Measurements from ENCODE around the gene SH3D21.

SH3D21 gene

GRCh38 chr1:36330940-36331339, 24.8 kb downstream of the SH3D21 start:
- no peak for DNase-seq (ENCODE audit: low spot score)

GRCh38 chr1:36337830-36338229, 31.7 kb downstream of the SH3D21 start:
- no peak for DNase-seq (ENCODE audit: low spot score)

DNA sequence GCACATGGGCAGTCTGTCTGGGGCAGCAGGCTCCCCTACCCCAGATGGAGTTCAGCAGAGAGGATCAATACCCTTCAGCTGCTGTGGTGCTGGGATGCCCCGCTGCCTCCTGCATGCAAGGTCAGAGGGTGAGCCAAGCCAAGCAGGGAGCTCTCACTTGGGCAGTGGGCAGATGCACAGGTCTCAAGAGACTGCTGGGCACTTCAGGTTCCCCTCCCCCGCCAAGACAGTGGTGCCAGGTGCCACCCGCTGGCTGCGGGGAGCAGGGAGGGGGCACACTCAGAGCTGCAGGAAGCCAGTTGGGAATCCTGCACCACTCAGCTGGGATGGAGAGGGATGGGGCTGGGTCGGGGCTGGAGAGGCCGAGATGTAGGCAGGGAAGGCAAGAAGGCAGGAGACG, 33.0 kb downstream of the SH3D21 start:
- no peak for DNase-seq (ENCODE audit: low spot score)

DNA sequence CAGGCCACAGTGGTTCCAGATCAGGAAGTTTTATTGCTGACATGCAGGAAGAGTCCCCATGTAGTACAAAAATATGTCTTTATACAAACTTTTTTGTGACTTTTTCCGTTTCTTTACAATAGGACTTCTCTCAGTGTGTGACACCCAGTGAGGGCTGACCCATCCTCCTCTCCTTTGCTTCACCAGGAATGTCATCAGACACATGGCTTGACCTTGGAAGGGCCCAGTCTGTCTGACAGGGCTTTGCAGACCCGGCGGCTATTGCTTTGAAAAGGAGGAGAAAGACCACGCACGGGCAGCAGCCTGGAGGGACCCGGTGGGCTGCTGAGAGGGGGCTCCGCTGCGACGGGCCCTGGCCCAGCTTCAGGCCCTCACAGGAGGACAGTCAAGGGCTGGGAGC, 33.4 kb downstream of the SH3D21 start:
- no peak for DNase-seq (ENCODE audit: low spot score)

DNA sequence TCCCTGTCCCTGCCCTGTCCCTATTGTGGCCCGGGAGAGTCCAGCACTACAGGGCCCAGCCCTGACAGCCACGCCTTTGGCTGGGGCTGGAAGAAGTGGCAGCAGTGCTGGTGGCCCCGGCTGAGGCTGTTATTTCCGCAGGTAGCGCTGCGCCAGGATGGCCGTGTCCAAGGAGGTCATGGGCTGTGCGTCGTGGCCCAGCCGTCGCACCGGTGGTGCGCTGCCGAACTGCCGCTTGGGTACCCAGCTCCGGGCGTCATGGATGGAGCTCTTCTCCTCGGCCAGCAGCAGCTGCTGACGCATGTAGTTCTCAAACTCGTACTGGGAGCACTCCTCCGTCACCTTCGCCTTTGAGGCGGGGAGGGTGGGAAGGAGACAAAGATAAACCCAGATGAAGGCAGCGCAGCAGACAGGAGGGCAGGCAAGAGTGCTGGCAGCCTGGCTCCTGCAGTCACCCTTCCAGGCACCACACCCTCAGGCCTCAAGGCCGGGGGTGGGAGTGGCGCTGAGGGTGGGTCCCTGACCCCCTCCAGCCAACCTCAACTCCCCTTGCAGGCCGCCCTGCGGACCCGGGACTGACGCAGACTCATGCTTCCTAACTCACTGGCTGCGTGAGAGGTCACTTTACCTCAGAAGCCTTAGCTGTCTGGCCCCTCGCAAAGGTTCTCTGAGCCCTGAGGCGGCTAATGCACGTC, 35.6 kb downstream of the SH3D21 start:
- DNase-seq (ENCODE audit: low spot score) = no peak

GRCh38 chr1:36342426-36343185, 36.4 kb downstream of the SH3D21 start:
- DNase-seq (ENCODE audit: low spot score) = no peak

DNA sequence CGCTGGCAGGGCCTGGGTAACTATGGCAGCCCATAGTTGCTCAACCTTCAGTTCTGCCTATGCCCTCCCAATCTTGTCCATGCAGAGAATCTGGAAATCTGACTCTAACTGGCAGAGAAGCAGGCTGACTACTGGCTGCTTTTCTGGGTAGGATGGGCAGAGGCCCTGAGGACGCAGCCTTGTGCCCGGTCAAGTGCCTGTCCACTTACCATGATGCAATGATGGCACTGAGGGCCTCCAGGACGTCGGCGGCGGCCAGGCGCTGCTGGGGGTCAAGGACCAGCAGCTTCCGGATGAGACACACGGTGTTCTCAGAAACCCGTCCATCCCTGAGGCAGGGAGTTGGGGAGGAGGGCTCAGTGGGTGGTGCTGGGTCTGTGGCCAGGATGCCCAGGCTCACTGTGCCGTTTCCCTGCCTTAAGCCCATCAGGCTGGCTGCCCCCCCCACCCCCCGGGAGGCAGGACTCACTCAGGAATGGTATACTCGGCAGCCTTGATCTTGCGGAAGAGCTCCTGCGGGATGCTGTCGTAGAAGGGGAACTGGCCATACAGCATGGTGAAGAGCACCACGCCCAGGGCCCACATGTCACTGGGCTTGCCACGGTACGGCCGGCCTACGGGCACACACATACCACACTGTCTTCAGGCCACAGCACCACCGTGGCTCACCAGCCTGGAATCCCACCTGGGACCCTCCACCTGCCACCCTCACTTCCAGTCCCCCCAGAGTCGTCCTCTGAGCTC, 37.7 kb downstream of the SH3D21 start:
- DNase-seq (ENCODE audit: low spot score) = no peak

- no peak for DNase-seq (ENCODE audit: low spot score)
Observed at GRCh38 chr1:36344395-36344680, 38.2 kb downstream of the SH3D21 start.

DNA sequence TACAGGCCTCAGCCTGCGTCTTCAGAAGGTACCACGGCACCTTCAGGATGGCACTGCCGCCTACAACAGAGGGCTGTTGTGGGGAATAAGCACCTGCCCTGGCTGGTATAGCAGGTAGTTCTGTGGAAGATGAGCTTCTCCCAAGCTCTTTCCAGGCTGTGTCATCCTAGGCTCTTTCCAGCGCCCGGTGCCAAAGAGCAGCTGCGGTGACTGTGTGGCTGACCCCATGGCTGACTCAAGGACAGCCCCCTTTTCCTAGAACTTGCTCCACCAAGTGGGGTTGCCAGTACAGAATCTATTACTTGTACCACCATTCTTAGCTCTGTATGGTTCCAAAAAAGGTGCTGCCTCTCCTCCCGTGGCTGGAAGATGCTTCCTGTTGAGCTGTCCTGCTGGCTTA, 39.2 kb downstream of the SH3D21 start:
- no peak for DNase-seq (ENCODE audit: low spot score)

DNA sequence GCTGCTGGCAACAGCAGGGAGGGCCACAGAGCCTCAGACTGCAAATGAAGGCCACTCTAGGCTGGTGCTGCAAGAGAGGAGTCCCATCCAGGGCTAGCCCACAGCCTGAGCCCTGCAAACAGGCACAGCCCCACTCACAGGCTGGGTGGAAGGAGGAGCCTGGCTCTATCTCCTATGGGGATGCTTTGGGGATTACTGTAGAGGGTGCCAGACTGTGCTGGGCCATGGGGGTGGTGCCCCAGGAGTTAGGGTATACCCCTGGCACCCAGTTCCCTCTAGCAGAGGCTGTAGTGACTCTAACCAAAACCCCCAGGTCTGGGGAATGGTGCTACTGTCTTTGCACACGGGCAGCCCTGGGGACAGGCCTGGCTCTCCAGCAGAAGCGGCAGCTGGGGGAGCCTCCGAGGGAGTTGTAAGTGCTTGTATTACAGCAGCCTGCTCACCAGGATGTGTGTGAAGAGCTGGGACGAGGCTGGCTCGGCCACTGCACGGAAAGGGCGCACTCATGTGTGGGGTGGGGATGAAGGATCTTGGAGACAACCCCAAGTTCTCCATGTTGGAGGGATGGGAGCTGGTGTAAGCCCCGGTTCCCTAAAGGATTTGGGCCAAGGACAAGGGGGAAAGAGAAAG, 40.7 kb downstream of the SH3D21 start:
- no peak for DNase-seq (ENCODE audit: low spot score)

- DNase-seq (ENCODE audit: low spot score) = no peak
Observed at GRCh38 chr1:36349241-36349671, 43.1 kb downstream of the SH3D21 start.

- DNase-seq (ENCODE audit: low spot score) = no peak
Observed at GRCh38 chr1:36349839-36350238, 43.7 kb downstream of the SH3D21 start.

DNA sequence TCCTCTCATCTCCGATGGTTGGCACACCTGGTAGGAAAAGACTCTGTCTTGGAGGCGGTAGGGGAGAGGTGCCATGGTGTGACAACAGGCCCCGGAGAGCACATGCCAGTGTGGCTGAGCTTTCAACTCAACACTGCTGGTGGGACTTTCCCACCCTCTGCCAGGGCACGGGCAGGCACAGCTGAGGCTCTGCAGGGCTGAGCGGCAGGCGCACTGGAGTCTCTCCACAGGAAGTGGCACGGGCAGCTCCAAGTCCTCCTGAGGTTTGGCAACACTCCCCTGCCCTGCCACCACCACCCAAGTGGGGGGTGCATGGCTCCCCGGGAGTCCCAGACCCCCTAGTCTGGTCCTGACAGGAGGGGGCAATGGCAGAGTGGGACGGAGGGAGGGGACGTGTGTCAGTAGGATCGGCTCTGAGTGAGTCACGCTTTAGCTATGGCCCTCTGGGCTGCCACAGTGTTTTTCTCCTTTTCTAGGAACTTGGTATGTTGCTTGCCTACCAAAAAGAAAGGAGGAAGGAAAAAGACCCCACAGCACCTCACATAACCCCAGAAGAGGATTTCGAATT, 44.6 kb downstream of the SH3D21 start:
- no peak for DNase-seq (ENCODE audit: low spot score)

DNA sequence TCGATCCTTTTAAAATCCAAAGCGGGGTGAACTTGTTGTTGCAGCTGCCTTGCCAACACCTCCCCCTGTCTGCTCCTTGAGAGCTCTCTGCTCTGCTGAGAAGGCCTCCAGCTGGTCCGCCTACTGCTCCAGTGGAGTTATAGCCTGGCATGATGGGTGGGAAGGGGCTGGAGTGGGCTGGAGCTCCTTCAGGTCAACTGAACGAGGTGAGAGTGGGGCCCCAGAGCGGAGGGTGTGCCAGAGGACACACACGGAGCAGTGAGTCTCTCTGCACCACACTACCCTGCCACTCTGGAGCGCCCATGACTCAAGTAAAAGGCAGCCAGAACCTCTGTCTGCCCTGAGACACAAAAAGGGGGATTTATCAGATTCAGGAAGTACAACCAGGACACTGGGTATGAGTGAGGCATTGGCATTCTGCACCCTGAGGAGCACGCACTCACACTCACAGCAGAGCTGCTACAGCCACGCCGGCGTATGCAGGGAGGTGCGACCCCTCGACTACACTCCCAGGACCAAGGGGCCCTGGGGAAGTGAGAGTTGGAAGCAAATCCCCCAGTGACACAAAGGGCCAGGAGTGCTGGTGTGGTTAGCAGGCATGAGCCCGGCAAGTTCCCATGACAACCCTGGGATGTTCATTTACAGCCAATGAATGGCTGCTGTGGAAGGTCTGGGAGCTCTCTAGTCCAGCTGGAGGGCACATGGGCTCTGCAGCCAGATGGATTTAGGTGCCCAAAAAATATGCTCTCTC, 45.2 kb downstream of the SH3D21 start:
- DNase-seq (ENCODE audit: low spot score) = no peak

DNA sequence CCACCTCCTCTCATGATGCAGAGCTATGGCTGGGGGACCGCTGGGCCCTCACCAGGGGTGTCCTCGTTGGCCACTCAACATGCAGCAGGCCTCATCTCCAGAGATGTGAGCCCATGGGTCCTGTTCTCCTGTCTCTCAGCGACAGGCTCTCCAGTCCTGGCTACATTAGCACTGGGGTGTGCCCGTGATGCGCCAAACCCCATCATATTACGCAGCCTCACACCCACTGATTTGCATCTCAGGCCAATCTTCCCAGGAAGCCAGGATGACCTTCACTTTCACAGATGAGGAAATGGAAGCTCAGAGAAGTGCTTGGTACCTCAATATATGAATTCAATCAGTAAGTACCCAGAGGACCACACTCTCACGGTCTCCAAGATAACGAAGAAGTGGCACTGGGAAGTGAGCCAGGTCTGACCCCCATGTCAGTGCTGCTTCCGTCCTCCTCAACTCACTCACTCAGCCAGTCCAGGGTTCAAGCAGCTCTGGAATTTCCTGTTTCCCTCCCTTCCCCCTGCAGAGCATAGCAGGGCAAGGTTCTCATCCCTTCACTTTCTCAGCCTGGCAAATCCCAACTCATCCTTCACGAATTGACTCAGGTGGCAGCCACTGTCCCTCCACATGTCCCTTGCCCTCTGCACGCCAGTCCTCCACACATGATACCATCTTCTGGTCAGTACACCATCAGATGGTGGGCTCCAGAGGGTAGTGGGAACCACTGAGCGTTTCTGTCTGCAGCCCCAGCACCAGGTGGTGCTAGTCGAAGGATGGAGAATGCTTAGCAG, 46.1 kb downstream of the SH3D21 start:
- DNase-seq (ENCODE audit: low spot score) = no peak

- DNase-seq (ENCODE audit: low spot score) = no peak
Observed at GRCh38 chr1:36352910-36353878, 47.0 kb downstream of the SH3D21 start.

DNA sequence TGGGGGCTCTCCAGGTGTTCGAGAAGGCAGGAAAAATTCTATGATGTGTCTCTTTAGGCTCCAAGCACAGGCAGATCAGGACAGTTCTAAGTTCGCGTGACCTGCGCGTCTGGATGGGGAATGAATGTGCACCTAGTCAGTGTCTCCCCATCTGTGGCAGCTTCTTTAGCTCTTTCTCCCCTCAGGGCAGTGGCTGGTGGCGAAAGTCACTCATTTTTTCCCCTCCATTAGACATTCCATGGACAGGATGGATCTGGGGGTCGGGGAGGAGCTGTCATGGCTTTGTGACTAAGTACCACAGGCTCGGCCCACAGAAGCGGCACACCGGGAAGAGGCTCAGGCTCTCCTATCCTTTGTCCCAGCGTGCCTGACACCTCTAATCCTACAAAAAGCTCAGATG, 48.3 kb downstream of the SH3D21 start:
- DNase-seq (ENCODE audit: low spot score) = no peak

DNA sequence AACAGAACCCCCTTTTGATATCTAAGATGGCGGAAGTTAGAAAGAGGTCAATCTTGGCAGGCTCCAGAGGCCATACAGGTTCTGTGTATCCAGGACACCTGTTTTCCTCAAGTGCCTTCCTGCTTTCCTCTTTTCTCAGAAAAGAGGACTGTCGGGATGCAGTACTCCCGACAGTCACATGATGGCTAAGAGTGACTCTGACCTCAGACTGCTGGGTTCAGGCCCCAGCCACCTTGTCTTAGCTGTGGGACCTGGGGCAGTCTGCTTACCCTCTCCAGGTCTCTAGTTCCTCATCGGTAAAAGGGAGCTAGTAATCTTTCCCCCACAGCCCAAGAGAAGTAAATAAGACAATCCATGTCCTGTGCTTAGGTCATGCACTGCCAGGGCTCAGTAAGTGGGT, 49.6 kb downstream of the SH3D21 start:
- no peak for DNase-seq (ENCODE audit: low spot score)

- no peak for DNase-seq (ENCODE audit: low spot score)
Observed at GRCh38 chr1:36358514-36359084, 52.4 kb downstream of the SH3D21 start.
